HG03095 (cell line): ENCODE measurements around the gene GSTT2B.
"Not testable (repeated sequence)": the region's sequence is repeated elsewhere in the genome, so short reads cannot be mapped to it uniquely, and the experiment has no call there.

Experiments
- ATAC-seq: cut with Tn5 transposase; IDR thresholded peaks from one replicate; pipeline ENCODE4 v1.9.1; 2021; ENCODE audit warnings: moderate library complexity; ENCODE audit not compliant: unreplicated experiment

Gene GSTT2B

DNA sequence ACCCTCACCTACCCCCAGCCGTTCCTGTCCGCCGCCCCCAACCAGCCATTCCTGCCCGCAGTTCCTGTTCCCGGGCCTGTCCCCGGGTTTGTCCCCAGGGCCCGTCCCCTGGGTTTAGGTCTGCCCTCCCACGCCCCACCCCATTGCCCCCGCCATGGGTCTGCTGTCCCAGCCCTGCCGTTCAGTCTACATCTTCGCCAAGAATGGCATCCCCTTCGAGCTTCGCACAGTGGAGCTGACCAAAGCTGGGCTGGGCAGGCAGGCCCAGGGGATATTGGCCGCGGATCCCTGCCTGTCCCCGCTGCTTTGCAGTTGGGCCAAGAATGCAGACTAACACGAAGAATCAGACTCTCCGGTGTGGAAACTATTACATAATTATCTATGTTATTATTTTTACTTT is 11.2 kb downstream of the GSTT2B start:
- ATAC-seq, result not testable (repeated sequence)

- ATAC-seq, result not testable (repeated sequence)
These were observed 13.6 kb downstream of the GSTT2B start for GRCh38 chr22:23947391-23947790.

GRCh38 chr22:23940166-23940565 is 20.8 kb downstream of the GSTT2B start:
- not testable (repeated sequence) for ATAC-seq

GRCh38 chr22:23939017-23939357 is 22.0 kb downstream of the GSTT2B start:
- no peak for ATAC-seq

DNA sequence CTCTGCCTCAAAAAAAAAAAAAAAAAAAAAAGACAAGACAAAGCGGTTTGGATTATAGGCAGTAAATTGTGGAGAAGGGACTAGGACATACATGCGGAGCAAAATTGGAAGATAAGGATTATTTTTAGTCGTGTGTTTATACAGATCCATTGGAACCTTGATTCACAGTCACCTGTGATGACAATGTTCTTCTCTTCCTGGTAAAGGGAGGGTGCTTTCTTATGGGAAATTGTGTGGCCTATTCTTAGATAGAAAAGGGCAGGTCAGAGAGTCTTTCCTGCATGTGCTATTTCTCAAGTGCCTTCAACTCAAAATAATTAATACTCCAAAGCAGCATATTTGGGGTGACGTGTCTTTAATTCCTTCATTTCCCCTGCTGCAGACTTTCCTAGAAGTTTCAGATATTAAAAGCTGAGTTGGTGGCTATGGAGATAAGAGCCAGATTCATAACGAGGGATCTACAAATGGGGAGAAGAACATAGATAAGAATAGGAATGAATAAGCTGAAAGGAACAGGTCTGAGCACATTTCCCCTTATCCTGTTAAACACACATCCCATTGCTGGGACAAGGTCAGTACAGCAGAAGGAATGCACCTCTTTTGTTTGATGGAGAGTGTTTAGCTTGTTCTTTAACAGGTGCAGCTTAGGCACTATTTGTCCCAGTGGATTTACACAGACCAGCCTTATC is 22.5 kb downstream of the GSTT2B start:
- ATAC-seq, result no peak

GRCh38 chr22:23926561-23926960 is 34.4 kb downstream of the GSTT2B start:
- no peak for ATAC-seq

DNA sequence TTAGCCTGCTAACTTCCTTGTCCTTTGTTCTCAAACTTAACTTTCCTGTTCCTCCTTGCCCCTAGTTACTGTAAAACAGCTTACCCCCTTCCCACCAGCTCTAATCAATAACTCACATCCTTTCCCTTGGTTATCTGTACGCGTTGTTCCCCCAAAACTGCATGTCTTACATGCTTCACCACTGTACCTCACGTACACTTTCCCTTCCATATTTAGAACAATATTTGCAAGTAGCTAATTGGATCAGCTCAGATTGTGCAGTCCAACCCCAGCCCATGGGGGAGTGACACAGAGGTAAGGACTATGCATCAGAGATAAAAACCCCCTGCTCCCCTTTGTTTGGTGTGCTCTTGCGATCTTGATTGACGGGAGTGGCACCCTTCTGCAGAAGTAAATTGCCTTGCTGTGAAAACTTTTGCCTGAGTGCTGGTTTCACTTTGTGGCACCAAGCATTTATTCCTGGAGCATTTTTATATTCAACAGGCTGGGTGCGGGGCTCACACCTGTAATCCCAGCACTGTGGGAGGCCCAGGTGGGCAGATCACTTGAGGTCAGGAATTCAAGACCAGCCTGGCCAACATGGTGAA is 35.9 kb downstream of the GSTT2B start:
- no peak for ATAC-seq

- no peak for ATAC-seq
These were observed 38.1 kb downstream of the GSTT2B start for GRCh38 chr22:23922921-23923320.

- ATAC-seq, result not testable (repeated sequence)
These were observed 39.3 kb downstream of the GSTT2B start for GRCh38 chr22:23921586-23922201.

GRCh38 chr22:23920267-23920611 is 40.8 kb downstream of the GSTT2B start:
- ATAC-seq, result not testable (repeated sequence)

DNA sequence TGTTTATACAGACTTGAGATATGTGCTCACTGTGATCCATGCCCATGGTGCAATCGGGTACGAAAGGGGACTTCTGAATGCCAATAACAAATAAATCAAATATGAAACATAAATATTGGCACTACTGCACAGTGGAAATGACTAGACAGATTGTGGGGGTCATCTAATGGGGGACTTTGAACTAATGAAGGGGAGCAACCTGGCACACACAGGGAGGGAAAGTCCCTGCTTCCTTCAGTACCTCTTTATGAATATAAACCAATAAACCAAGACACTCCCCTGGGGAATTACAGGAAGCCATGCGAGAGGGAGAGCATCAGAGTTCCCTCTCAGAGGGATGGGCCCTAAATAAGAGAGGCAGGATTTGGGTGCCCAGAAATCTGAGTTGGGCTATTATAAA is 45.7 kb downstream of the GSTT2B start:
- ATAC-seq, result no peak

DNA sequence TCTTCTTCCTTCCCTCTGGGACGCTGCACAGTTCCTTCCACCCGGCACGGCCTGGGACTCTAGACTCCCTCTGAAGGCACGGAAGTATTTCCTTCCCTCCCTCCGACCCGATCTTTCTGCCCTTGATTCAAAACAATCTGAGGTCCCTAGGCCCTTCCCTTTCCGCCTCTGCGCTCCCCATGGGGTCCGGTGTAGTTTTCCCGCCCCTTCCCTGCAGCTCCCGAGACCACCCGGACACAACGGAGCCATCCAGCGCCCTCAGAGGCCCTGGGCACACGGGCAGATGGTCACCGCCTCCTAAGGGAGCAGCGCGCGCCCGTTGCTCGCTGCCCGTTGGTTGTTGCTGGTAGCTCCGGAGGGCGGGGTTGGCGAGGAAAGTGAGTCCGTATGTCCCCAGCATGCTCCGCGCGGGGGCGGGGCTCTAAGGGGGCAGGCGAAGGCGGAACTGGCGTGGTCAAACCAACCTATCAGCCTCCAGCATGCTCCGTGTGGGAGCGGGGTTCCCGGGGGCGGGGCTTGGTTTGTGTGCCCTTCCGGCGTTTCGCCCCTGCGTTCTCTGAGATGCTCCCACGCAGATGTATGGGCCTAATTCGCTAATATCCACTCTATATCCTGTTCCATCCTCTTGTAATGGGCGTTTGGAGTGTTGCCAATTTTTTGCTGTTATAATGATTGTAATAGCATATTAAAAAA is 47.2 kb downstream of the GSTT2B start:
- ATAC-seq, result peak; percentile 93

GRCh38 chr22:23913306-23913660 is 47.7 kb downstream of the GSTT2B start:
- ATAC-seq, result no peak

GRCh38 chr22:23912293-23912903 is 48.6 kb downstream of the GSTT2B start:
- ATAC-seq, result no peak

DNA sequence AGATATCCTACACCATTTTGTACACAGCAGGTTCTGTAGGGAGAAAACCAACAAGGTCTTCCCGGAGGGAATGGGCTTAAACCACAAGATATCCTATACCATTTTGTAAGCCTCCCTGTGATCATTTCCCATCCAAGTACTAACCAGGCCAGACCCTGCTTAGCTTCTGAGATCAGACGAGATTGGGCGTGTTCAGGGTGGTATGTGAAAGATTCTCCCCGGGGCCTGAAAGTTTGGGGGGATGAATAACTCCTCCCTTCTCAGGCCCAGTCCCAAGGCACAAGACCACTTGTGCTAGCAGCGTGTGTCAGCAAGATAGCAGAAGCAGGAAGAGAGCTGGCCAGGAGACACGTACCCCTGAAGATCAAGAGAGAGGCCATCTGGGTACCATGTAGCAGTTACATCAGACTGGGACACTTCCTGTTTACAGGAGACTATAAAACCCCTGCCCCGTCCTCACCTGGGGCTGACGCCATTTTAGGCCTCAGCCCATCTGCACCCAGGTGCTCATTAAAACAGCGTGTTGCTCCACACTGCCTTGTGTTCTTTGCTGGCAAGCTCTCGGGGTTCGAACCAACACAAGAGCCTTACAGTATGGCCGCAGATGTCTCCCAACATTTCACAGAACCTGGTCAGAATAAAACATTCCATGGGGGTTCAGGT is 49.5 kb downstream of the GSTT2B start:
- ATAC-seq, result no peak

DNA sequence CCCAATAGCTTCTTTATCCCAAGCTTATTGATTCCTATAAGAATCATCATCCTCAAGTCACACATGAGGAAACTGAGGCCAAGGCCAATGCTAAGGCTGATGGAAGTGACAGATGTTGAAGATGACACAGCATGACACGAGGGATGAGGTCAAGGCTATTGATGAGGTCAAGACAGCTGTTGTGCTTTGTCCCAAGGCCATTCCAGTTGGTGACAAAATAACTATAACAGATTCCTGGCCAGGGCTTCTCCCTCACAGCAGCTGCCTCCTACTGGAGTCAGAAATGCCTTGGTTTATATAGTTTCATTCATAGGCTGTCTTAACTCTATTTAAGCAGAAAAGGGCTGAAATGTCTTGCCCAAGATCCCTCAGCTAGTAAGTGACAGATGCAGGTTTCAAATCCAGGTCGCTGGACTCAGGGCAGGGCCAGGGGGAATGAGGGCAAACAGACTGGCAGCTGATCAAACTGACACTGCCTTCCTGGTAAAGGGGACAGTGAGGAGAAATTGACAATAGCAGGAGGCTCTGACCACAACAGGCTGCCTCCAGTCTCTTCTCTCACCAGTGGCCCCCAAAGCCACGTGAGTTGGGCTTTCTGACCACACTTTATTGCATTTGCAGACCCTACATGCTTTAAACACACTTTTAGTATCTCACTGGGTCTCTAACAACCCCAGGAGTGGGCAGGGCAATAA is 50.4 kb downstream of the GSTT2B start:
- no peak for ATAC-seq

DNA sequence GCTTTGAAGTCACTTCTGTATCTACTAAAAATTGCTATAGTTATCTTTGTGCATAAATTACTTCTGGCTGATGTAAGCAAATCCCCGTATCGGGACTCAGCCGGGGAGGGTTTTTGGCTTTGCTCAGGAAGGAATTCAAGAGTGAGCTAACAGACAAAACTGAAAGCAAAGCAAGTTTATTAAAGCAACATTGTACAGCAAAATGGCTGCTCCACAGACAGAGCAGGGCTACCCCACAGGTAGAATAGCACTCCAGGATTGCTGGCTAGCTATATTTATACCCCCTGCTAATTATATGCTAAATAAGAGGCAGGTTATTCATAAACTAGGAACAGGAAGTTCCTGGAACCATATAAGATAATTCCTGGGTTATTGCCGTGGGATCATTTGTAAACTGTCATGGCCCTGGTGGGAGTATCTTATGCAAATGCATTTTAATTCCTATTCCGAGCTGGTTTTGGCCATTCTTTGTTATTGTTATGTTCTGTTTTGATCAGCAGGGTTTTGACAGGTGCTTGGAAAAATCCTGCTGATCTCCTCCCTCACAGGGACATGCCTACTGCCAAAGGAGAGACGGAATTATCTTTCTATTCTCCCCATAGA is 51.6 kb downstream of the GSTT2B start:
- ATAC-seq, result no peak

- ATAC-seq, result no peak
These were observed 52.3 kb downstream of the GSTT2B start for GRCh38 chr22:23908587-23909205.

DNA sequence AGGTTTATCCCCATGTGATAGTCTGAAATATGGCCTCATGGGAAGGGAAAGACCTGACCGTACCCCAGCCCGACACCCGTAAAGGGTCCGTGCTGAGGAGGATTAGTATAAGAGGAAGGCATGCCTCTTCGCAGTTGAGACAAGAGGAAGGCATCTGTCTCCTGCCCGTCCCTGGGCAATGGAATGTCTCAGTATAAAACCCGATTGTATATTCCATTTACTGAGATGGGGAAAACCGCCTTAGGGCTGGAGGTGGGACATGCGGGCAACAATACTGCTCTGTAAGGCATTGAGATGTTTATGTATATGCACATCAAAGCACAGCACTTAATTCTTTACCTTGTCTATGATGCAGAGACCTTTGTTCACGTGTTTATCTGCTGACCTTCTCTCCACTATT is 53.6 kb downstream of the GSTT2B start:
- not testable (repeated sequence) for ATAC-seq
